ENCODE results near the gene TMEM244. TPM values are rescaled to one million over a fixed set of nuclear protein-coding genes. Genes with fewer than 3 reads are reported as not detected.
"Not testable (repeated sequence)": the region's sequence is repeated elsewhere in the genome, so short reads cannot be mapped to it uniquely, and the experiment has no call there.

The TMEM244 gene
- total RNA-seq, 4 donors from 2014 or later: not detected

DNA sequence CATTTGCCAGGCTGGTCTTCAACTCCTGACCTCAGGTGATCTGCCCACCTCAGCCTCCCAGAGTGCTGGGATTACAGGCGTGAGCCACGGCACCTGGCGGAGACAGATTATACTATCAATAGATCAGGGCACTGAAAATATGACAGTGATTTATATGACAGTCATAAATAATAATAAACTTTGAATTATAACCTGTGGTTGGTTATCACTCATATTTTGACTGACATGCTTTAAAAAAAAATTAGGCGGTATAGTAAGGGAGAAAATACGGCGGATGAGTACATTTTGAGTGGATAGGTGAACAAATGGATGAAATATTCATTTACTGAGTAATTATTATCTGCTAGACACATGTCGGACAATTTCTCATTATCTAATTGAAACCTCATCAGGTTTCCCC, 28.8 kb downstream of the TMEM244 start:
- H3K9me3 ChIP-seq: no peaks in the 10 kb centered on the region
- H3K36me3 ChIP-seq: no peaks in the 10 kb centered on the region
- H3K4me3 ChIP-seq: no peak overlapping the region
- TF ChIP-seq, protein P1, sequence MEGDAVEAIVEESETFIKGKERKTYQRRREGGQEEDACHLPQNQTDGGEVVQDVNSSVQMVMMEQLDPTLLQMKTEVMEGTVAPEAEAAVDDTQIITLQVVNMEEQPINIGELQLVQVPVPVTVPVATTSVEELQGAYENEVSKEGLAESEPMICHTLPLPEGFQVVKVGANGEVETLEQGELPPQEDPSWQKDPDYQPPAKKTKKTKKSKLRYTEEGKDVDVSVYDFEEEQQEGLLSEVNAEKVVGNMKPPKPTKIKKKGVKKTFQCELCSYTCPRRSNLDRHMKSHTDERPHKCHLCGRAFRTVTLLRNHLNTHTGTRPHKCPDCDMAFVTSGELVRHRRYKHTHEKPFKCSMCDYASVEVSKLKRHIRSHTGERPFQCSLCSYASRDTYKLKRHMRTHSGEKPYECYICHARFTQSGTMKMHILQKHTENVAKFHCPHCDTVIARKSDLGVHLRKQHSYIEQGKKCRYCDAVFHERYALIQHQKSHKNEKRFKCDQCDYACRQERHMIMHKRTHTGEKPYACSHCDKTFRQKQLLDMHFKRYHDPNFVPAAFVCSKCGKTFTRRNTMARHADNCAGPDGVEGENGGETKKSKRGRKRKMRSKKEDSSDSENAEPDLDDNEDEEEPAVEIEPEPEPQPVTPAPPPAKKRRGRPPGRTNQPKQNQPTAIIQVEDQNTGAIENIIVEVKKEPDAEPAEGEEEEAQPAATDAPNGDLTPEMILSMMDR (IDR thresholded peaks at IDR 0.05): no peak
- TF ChIP-seq POLR2A (IDR thresholded peaks at IDR 0.05): no peak
- no peak overlapping the region for H3K27ac ChIP-seq
- no peaks in the 10 kb centered on the region for H3K4me1 ChIP-seq
- H3K27me3 ChIP-seq: no peaks in the 10 kb centered on the region
- no peak for DNase-seq

DNA sequence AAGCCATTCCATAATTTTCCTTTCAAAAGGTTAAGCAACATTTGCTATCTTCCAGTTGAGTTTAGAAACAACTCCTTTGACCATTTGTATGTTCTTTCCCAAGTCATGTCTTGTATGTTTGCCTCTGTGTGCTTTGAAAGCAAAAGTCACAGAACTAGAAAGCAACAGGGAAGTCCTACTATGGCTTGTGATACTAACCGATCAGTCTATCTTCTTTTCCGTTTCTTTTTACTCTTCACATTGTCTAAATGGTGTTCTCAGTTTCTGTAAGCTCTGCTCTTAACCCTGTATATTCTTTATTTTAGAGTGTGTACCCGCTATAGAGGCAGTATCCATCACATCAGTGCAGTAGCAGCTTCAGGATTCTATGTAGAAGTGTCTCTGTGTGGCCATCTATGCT, 32.9 kb downstream of the TMEM244 start:
- Histone ChIP-seq H3K4me1 (no peaks in the 10 kb centered on the region), H3K27me3 (no peaks in the 10 kb centered on the region), H3K36me3 (no peaks in the 10 kb centered on the region), H3K9me3 (no peaks in the 10 kb centered on the region), H3K4me3 (no peak overlapping the region), H3K27ac (no peak overlapping the region)
- DNase-seq: no peak
- TF ChIP-seq POLR2A (IDR thresholded peaks at IDR 0.05): no peak
- TF ChIP-seq, protein P1 (IDR thresholded peaks at IDR 0.05): no peak

DNA sequence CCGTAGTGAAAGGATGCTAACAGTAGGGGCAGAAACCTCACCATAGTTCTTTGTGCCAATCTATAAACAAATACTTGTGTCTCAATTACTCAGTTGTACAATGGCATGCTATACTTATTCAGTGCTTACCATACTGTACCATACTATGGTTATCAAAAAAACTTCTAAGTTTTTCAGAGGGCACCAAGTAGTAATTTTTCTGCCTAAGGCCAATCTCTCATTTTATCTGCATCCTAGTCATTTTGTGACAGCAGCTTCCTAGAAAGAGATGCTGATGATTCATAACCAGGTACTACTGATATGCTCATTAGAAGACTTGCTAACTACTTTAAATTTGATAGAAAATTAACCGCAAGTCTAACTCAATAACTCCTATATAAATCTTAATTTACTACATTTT, 42.9 kb downstream of the TMEM244 start:
- no peaks in the 10 kb centered on the region for H3K36me3 ChIP-seq
- no peak for DNase-seq
- H3K27me3 ChIP-seq: no peaks in the 10 kb centered on the region
- H3K9me3 ChIP-seq: no peaks in the 10 kb centered on the region
- TF ChIP-seq POLR2A (IDR thresholded peaks at IDR 0.05): no peak
- TF ChIP-seq, protein P1 (IDR thresholded peaks at IDR 0.05): no peak
- H3K4me3 ChIP-seq: no peak overlapping the region
- H3K4me1 ChIP-seq: no peaks in the 10 kb centered on the region
- H3K27ac ChIP-seq: no peak overlapping the region

DNA sequence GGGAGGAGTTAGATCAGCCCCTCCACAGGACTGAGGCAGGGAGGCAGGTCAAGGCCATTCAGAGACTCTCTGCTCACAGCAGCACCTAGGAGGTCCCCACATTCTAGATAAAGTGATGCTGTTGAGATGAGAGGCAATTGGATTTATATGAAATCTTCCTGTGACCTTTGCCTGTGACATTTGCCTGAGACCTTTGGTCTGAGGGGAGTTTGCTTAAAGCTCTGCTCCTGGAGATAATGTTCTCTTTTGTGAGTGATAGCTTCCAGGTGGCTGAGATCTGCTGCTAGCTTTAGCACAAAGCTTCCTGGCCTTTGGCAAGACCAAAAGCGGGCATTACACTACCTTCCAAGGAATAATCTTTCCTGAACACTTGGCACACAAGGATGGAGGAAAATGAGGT, 43.3 kb downstream of the TMEM244 start:
- Histone ChIP-seq H3K9me3 (no peaks in the 10 kb centered on the region), H3K4me1 (no peaks in the 10 kb centered on the region), H3K4me3 (no peak overlapping the region), H3K27me3 (no peaks in the 10 kb centered on the region), H3K27ac (no peak overlapping the region), H3K36me3 (no peaks in the 10 kb centered on the region)
- DNase-seq: no peak
- TF ChIP-seq POLR2A (IDR thresholded peaks at IDR 0.05): no peak
- TF ChIP-seq, protein P1 (IDR thresholded peaks at IDR 0.05): no peak

DNA sequence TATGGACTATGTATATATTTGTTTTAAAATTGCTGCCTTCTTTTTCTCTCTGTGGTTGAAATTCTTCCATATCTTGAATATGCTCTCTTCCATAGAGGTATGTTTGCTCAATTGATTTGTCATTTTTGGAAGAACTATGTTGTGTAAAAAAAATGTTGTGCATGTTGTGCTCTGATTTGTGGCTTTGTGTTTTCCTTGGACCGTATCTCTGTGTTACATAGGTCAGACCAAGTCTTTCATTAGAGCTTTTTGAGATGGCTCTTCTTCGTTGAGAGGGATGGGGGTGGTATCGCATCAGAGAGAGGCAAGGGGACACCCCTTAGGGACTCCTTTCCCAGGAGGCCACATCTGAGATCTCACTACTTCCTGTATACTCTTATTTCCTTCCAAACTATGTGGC, 43.8 kb downstream of the TMEM244 start:
- Histone ChIP-seq H3K27ac (no peak overlapping the region), H3K4me1 (no peaks in the 10 kb centered on the region), H3K9me3 (no peaks in the 10 kb centered on the region), H3K27me3 (no peaks in the 10 kb centered on the region), H3K4me3 (no peak overlapping the region), H3K36me3 (no peaks in the 10 kb centered on the region)
- no peak for DNase-seq
- TF ChIP-seq, protein P1 (IDR thresholded peaks at IDR 0.05): no peak
- no peak for TF ChIP-seq POLR2A (IDR thresholded peaks at IDR 0.05)

DNA sequence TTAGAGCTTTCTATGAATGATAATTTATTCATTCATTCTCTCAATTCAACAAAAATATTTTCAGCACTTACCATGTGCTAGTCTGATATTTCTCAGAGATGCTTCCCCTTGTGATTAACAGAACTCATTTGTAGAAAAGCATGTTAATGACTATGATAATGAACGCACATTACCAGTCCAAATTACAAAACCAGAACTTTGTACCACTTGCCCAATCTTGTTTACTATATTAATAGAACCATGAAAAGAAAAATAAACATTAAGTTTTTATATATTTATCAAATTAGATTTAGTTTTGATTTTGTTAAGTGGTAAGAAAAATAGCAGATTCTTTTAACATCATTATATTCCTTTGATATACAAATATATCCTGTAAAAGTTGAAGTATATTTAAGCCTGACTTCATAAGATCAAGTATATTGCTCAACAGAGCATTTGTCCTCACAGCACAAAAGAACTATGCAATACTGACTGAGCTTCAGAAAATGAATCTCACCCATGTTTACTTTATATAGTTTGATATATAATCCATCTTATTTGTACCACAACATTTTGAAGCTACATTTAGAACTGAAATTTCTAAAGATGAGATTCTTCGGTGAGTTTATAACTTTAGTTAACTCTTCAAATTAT, 48.9 kb downstream of the TMEM244 start:
- H3K4me3 ChIP-seq: no peak overlapping the region
- H3K27ac ChIP-seq: no peak overlapping the region
- no peaks in the 10 kb centered on the region for H3K4me1 ChIP-seq
- TF ChIP-seq, protein P1 (IDR thresholded peaks at IDR 0.05): no peak
- no peak for TF ChIP-seq POLR2A (IDR thresholded peaks at IDR 0.05)
- no peaks in the 10 kb centered on the region for H3K27me3 ChIP-seq
- no peaks in the 10 kb centered on the region for H3K36me3 ChIP-seq
- no peaks in the 10 kb centered on the region for H3K9me3 ChIP-seq
- DNase-seq: no peak

DNA sequence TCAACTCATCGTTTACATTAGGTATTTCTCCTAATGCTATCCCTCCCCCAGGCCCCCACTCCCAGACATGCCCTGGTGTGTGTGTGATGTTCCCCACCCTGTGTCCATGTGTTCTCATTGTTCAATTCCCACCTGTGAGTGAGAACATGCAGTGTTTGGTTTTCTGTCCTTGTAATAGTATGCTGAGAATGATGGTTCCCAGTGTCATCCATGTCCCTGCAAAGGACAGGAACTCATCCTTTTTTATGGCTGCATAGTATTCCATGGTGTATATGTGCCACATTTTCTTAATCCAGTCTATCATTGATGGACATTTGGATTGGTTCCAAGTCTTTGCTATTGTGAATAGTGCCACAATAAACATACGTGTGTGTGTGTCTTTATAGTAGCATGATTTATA, 54.0 kb downstream of the TMEM244 start:
- not testable (repeated sequence) for H3K4me1 ChIP-seq, H3K9me3 ChIP-seq, H3K27me3 ChIP-seq, H3K36me3 ChIP-seq, H3K4me3 ChIP-seq, H3K27ac ChIP-seq, DNase-seq

DNA sequence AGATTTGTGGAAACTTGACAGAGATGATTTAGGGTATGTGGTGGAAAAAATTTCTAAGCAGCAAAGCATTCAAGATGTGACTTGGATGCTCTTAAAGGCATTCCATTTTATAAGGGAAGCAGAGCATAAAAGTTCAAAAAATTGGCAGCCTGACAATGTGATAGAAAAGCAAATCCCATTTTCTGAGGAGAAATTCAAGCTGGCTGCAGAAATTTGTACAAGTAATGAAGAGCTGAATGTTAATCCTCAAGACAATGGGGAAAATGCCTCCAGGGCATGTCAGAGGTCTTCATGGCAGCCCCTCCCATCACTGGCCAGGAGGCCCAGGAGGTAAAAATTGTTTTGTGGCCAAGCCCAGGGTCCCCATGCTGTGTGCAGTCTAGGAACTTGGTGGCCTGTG, 58.2 kb downstream of the TMEM244 start:
- H3K9me3 ChIP-seq, H3K36me3 ChIP-seq, H3K4me1 ChIP-seq, H3K27me3 ChIP-seq, DNase-seq, H3K4me3 ChIP-seq, H3K27ac ChIP-seq: not testable (repeated sequence)

All from Peyer's patch (tissue), 4 donors.